K562 (cell line): ENCODE data around the gene SPRY4. TPM values are rescaled to one million over a fixed set of nuclear protein-coding genes. Genes with fewer than 3 reads are reported as not detected.

Source experiments
- ASH1L ChIP-seq: fragments of 450-650 bp; IDR thresholded peaks from 2 replicates; pipeline ENCODE4 v1.6.1; 2018; ENCODE audit warnings: borderline replicate concordance, mild to moderate bottlenecking, low read depth; ENCODE audit not compliant: partially characterized antibody
- BACH1 ChIP-seq: fragments of 200-800 bp; sonication (Bioruptor generic); IDR thresholded peaks from 2 replicates; pipeline ENCODE4 v1.6.1; 2016; ENCODE audit warnings: missing genetic modification characterization, missing compliant biosample characterization
- E2F6 ChIP-seq, 2 experiments: IDR thresholded peaks; 2 replicates each; pipeline ENCODE4 v1.6.1; 2011; ENCODE audit warnings: borderline replicate concordance in 1 of 2, control low read depth in 1 of 2, low read depth in 1 of 2, low read length in 1 of 2, mild to moderate bottlenecking in 1 of 2, mixed read lengths in 1 of 2, moderate library complexity in 1 of 2; ENCODE audit not compliant: insufficient read depth in 1 of 2, insufficient read length in 1 of 2, poor library complexity in 1 of 2, severe bottlenecking in 1 of 2; ENCODE audit errors: extremely low read depth in 1 of 2
- HMG20B ChIP-seq: fragments of 250-450 bp; sonication (Bioruptor Pico); IDR thresholded peaks from 2 replicates; pipeline ENCODE4 v1.5.0; 2021; ENCODE audit warnings: mild to moderate bottlenecking
- HNRNPUL1 ChIP-seq: fragments of 200-400 bp; formaldehyde crosslinking; IDR thresholded peaks from 2 replicates; pipeline ENCODE4 v1.6.1; 2017; ENCODE audit warnings: low read length
- KAT2B ChIP-seq: IDR thresholded peaks from one replicate; pipeline ENCODE4 v1.6.1; 2012; ENCODE audit warnings: low read depth, mild to moderate bottlenecking, control low read depth, inconsistent platforms, low read length, moderate library complexity
- KDM1A ChIP-seq, 2 experiments: fragments of 450-650 bp; IDR thresholded peaks; 2 replicates each; pipeline ENCODE4 v1.6.1; 2016; ENCODE audit warnings: mild to moderate bottlenecking in 2 of 2
- POLR2H ChIP-seq: IDR thresholded peaks from 2 replicates; pipeline ENCODE4 v1.6.1; 2016; ENCODE audit warnings: missing genetic modification characterization, low read depth, mild to moderate bottlenecking, control low read depth, missing compliant biosample characterization, moderate library complexity
- RBM15 ChIP-seq: fragments of 200-400 bp; formaldehyde crosslinking; IDR thresholded peaks from 2 replicates; pipeline ENCODE4 v1.6.1; 2018; ENCODE audit warnings: mild to moderate bottlenecking, low read length, moderate library complexity; ENCODE audit not compliant: insufficient read depth
- RBM25 ChIP-seq: fragments of 200-400 bp; formaldehyde crosslinking; IDR thresholded peaks from 2 replicates; pipeline ENCODE4 v1.6.1; 2018; ENCODE audit warnings: low read length, low read depth, moderate library complexity; ENCODE audit not compliant: severe bottlenecking
- RFX7 ChIP-seq: fragments of 250-450 bp; sonication (Bioruptor Pico); IDR thresholded peaks from 2 replicates; pipeline ENCODE4 v1.5.1; 2021; ENCODE audit warnings: mild to moderate bottlenecking
- SIRT6 ChIP-seq: IDR thresholded peaks from one replicate; pipeline ENCODE4 v1.6.1; 2012; ENCODE audit warnings: low read depth, mild to moderate bottlenecking, control low read depth, inconsistent platforms, low read length, moderate library complexity
- XRCC3 ChIP-seq: fragments of 450-650 bp; IDR thresholded peaks from 2 replicates; pipeline ENCODE4 v1.6.1; 2017; ENCODE audit warnings: mild to moderate bottlenecking, moderate library complexity
- ZFP30 ChIP-seq: fragments of 250-450 bp; sonication (Bioruptor Pico); IDR thresholded peaks from 2 replicates; pipeline ENCODE4 v1.8.0; 2022; ENCODE audit warnings: moderate library complexity, mild to moderate bottlenecking, inconsistent platforms, borderline replicate concordance
- ZNF140 ChIP-seq: fragments of 250-450 bp; sonication (Bioruptor Pico); IDR thresholded peaks from 2 replicates; pipeline ENCODE4 v1.8.0; 2021; ENCODE audit warnings: moderate library complexity, mild to moderate bottlenecking, inconsistent platforms
- ZNF23 ChIP-seq: fragments of 250-450 bp; sonication (Bioruptor Pico); IDR thresholded peaks from 2 replicates; pipeline ENCODE4 v1.4.0; 2020; ENCODE audit warnings: mild to moderate bottlenecking
- ZNF696 ChIP-seq: fragments of 250-450 bp; sonication (Bioruptor Pico); conservative IDR thresholded peaks from 2 replicates; pipeline ENCODE4 v1.4.0; 2020; ENCODE audit warnings: mild to moderate bottlenecking, moderate library complexity
- ZNF764 ChIP-seq: fragments of 250-450 bp; sonication (Bioruptor Pico); IDR thresholded peaks from 2 replicates; pipeline ENCODE4 v1.4.0; 2020; ENCODE audit warnings: low read depth, mild to moderate bottlenecking, moderate library complexity
- polyA plus RNA-seq, 8 experiments: library from polyadenylated mRNA; depleted of rRNA in 4 of 8; stranded (reverse) in 5 of 8; unstranded in 3 of 8; fragments of >200 nt; fragmentation: Nextera tagmentation in 2 of 8; fragmentation: Illumina TruSeq in 1 of 8; extraction: Ambion mirVana in 2 of 8; extraction: Trizol in 1 of 8; gene quantifications; 2 replicates each; pipeline versions ENCODE4 v1.2.1 to v1.2.3, GENCODE V29; 2011 to 2014; ENCODE audit warnings: inconsistent platforms in 1 of 8, missing spikeins in 1 of 8
- total RNA-seq, 7 experiments: library from RNA; depleted of rRNA in 6 of 7; stranded (reverse); fragments of >200 nt in 6 of 7; fragmentation: Illumina TruSeq in 2 of 7; extraction: Trizol in 2 of 7; gene quantifications; 2 replicates each; pipeline versions ENCODE4 v1.2.1 to v1.2.3, GENCODE V29; 2011 to 2021; ENCODE audit warnings: low replicate concordance in 1 of 7
- TF ChIP-seq, protein P1 (sequence below): IDR thresholded peaks from 2 replicates; pipeline ENCODE4 v1.6.1; 2011; ENCODE audit not compliant: insufficient read length; ENCODE audit errors: extremely low read depth
- TF ChIP-seq, protein P2 (sequence below): fragments of 200-800 bp; sonication (Bioruptor generic); IDR thresholded peaks from 2 replicates; pipeline ENCODE4 v1.6.1; 2017; ENCODE audit warnings: missing genetic modification characterization, missing compliant biosample characterization
- TF ChIP-seq, protein P3 (sequence below), 2 experiments: fragments of 450-650 bp in 1 of 2; IDR thresholded peaks; 2 replicates each; pipeline ENCODE4 v1.6.1; 2011 to 2017; ENCODE audit warnings: low read depth in 2 of 2, antibody characterized with exemption in 1 of 2, borderline replicate concordance in 1 of 2, low read length in 1 of 2, mild to moderate bottlenecking in 1 of 2, mixed read lengths in 1 of 2; ENCODE audit not compliant: control insufficient read depth in 1 of 2

SPRY4 gene
- total and polyA plus RNA-seq, 9 of the 15 experiments (the other 6 are each of a cell fraction or from before 2014, with no cell fraction given): 2.6 to 24.2 (median 9.5) TPM

GRCh38 chr5:142324871-142325724, at the start of gene SPRY4 (continued):
- TF ChIP-seq E2F6 (IDR thresholded peaks at IDR 0.05; ENCODE audit: borderline replicate concordance in 1 of 2, extremely low read depth in 1 of 2, insufficient read depth in 1 of 2, insufficient read length in 1 of 2, low read depth in 1 of 2, low read length in 1 of 2, poor library complexity in 1 of 2, severe bottlenecking in 1 of 2): peak; percentile 22 to 62
- no peak for TF ChIP-seq ZNF140 (CRISPR knock-in tag)
- no peak for TF ChIP-seq ZFP30
- no peak for TF ChIP-seq ZNF764 (CRISPR knock-in tag)
- peak; percentile 92 for TF ChIP-seq POLR2H (tag)
- no peak for TF ChIP-seq ZNF696 (CRISPR knock-in tag)
- TF ChIP-seq XRCC3: no peak
- TF ChIP-seq RBM25: no peak
- TF ChIP-seq HNRNPUL1: no peak
- TF ChIP-seq, protein P1, sequence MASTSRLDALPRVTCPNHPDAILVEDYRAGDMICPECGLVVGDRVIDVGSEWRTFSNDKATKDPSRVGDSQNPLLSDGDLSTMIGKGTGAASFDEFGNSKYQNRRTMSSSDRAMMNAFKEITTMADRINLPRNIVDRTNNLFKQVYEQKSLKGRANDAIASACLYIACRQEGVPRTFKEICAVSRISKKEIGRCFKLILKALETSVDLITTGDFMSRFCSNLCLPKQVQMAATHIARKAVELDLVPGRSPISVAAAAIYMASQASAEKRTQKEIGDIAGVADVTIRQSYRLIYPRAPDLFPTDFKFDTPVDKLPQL: no peak
- no peak for TF ChIP-seq ASH1L
- no peak for TF ChIP-seq RBM15
- TF ChIP-seq SIRT6: no peak
- no peak for TF ChIP-seq KDM1A (IDR thresholded peaks at IDR 0.05)
- no peak for TF ChIP-seq HMG20B (CRISPR knock-in tag)
- TF ChIP-seq, protein P2, sequence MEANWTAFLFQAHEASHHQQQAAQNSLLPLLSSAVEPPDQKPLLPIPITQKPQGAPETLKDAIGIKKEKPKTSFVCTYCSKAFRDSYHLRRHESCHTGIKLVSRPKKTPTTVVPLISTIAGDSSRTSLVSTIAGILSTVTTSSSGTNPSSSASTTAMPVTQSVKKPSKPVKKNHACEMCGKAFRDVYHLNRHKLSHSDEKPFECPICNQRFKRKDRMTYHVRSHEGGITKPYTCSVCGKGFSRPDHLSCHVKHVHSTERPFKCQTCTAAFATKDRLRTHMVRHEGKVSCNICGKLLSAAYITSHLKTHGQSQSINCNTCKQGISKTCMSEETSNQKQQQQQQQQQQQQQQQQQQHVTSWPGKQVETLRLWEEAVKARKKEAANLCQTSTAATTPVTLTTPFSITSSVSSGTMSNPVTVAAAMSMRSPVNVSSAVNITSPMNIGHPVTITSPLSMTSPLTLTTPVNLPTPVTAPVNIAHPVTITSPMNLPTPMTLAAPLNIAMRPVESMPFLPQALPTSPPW (CRISPR knock-in tag): peak; percentile 12
- TF ChIP-seq RFX7 (CRISPR knock-in tag): no peak
- no peak for TF ChIP-seq ZNF23
- no peak for TF ChIP-seq KAT2B
- TF ChIP-seq, protein P3, sequence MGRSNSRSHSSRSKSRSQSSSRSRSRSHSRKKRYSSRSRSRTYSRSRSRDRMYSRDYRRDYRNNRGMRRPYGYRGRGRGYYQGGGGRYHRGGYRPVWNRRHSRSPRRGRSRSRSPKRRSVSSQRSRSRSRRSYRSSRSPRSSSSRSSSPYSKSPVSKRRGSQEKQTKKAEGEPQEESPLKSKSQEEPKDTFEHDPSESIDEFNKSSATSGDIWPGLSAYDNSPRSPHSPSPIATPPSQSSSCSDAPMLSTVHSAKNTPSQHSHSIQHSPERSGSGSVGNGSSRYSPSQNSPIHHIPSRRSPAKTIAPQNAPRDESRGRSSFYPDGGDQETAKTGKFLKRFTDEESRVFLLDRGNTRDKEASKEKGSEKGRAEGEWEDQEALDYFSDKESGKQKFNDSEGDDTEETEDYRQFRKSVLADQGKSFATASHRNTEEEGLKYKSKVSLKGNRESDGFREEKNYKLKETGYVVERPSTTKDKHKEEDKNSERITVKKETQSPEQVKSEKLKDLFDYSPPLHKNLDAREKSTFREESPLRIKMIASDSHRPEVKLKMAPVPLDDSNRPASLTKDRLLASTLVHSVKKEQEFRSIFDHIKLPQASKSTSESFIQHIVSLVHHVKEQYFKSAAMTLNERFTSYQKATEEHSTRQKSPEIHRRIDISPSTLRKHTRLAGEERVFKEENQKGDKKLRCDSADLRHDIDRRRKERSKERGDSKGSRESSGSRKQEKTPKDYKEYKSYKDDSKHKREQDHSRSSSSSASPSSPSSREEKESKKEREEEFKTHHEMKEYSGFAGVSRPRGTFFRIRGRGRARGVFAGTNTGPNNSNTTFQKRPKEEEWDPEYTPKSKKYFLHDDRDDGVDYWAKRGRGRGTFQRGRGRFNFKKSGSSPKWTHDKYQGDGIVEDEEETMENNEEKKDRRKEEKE (IDR thresholded peaks at IDR 0.05; ENCODE audit: borderline replicate concordance in 1 of 2, control insufficient read depth in 1 of 2, low read depth in 2 of 2, low read length in 1 of 2): no peak
- no peak; the same call in 1 of the 2 replicates for TF ChIP-seq BACH1 (tag)
